Upper lobe of left lung (tissue), 6 donors: ENCODE measurements around the gene MFSD6. TPM values are rescaled to one million over a fixed set of nuclear protein-coding genes. Genes with fewer than 3 reads are reported as not detected.

ENCODE experiments used
- ATAC-seq, 2 donors: fragments of 200-7000 bp; cut with Tn5 transposase; one replicate each; pipeline ENCODE4 v1.9.1; 2022; ENCODE audit warnings: mild to moderate bottlenecking in 2 of 2, moderate library complexity in 2 of 2; ENCODE audit not compliant: low FRiP score in 2 of 2
- DNase-seq, 2 donors: peaks; one replicate each; pipeline ENCODE4 v3.0.0-alpha.2; 2019 to 2020
- H3K27ac ChIP-seq, 4 donors: fragments of 200-600 bp; sonication (generic); one replicate each; pipeline ENCODE4 v1.5.1; 2016 to 2019
- H3K27me3 ChIP-seq, 4 donors: fragments of 200-600 bp; sonication (generic); one replicate each; pipeline ENCODE4 v1.5.1; 2017 to 2019
- H3K36me3 ChIP-seq, 4 donors: fragments of 200-600 bp; sonication (generic); one replicate each; pipeline ENCODE4 v1.5.1; 2016 to 2019
- H3K4me1 ChIP-seq, 4 donors: fragments of 200-600 bp; sonication (generic); one replicate each; pipeline ENCODE4 v1.5.1; 2018 to 2019
- H3K4me3 ChIP-seq, 4 donors: fragments of 200-600 bp; sonication (generic); one replicate each; pipeline ENCODE4 v1.5.1; 2017 to 2019; ENCODE audit warnings: mild to moderate bottlenecking in 2 of 4, moderate library complexity in 1 of 4
- H3K9me3 ChIP-seq, 4 donors: fragments of 200-600 bp; sonication (generic); one replicate each; pipeline ENCODE4 v1.5.1; 2018 to 2019
- CTCF ChIP-seq, 6 experiments: fragments of 450-650 bp in 4 of 6; fragments of 200-600 bp in 2 of 6; sonication (generic) in 2 of 6; IDR thresholded peaks; one replicate each; pipeline ENCODE4 v1.5.1; 2016 to 2019; ENCODE audit warnings: antibody characterized with exemption in 6 of 6
- EP300 ChIP-seq, 4 donors: sonication (generic); formaldehyde crosslinking; IDR thresholded peaks; one replicate each; pipeline ENCODE4 v1.5.1; 2017; ENCODE audit warnings: antibody characterized with exemption in 4 of 4, control low read depth in 2 of 4
- POLR2A ChIP-seq, 4 donors: fragments of 450-650 bp; IDR thresholded peaks; one replicate each; pipeline ENCODE4 v1.5.1; 2016 to 2017; ENCODE audit warnings: antibody characterized with exemption in 4 of 4, mild to moderate bottlenecking in 2 of 4
- POLR2AphosphoS5 ChIP-seq, 2 donors: sonication (generic); formaldehyde crosslinking; IDR thresholded peaks; one replicate each; pipeline ENCODE4 v1.5.1; 2017; ENCODE audit warnings: antibody characterized with exemption in 2 of 2
- WGBS, 2 donors: methylation state at CpG; one replicate each; pipeline ENCODE4 v1.1.5; 2017 to 2018; 5-methylcytosine and 5-hydroxymethylcytosine counted together
- total RNA-seq, 6 donors: library from RNA; depleted of rRNA in 4 of 6; stranded (reverse); fragments of >200 nt in 4 of 6; gene quantifications; one replicate each; pipeline versions ENCODE4 v1.1.0 to v1.2.1, GENCODE V29; 2016 to 2021
- donor health status: DM: no; HTN: no; CAD: no; lungs with moderate emphysema.
- donor health status: DM: no; HTN: yes; CAD: no; lungs with severe emphysema.

The MFSD6 gene
- total RNA-seq, 6 donors from 2014 or later: 46.9 to 136 (median 80.4) TPM

DNA sequence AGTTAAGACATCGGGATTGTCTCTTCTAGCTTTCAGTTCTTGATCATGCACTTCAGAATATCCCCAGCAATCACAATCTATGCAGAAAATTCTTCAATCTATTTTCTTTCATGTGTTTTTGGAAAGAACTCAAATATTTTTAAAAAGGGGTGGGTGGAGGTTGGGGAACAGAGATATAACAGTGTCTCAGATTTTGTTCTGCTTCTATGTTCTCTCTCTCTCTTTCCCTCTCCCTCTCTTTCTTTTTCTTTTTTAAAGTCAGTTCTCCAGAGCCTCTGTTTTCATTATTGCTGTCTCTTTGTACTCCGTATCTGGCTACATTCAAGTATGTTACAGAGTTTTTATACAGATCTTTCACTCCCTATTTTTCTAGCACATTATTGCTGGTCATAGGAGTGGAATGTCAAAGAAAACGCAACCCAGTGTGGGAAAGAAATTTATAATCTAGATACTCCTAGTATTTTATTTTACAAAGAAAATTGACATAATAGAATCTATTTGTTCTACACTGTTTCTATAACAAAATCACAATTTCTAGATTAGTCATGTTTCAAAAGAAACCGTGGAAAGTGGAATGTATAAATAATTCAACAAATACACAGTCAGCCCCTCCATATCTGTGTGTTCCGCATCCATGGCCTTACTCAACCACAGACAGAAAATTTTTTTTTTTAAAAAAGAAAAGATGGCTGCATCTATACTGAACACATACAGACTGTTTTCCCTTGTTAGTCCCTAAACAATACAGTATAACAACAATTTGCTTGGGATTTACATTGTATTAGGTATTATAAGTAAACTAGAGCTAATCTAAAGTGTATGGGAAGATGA lies 137.6 kb downstream of the MFSD6 start:
- peak overlapping the region in 1 of 4 donors; percentile 7 for H3K4me3 ChIP-seq
- WGBS, 2 donors: 83 to 88% methylated on average over 5 of the region's 5 CpGs

DNA sequence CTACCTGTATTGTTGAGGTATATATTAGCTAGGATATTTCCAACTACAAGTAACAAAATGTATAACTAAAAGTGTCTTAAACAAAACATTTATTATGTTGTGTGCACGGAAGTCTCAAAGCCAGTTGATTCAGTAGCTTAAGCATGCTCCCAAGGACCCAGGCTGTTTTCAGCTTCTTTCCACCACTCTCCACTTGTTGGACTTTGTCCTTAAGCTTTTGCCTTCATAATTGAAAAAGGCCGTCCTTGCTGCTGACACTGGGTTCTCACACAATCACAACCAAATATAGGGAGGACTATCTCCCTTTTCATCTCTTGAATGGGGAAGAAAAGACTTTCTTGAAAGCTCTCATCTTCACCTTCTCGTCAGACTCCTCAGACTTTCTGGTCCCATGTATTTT lies 138.6 kb downstream of the MFSD6 start:
- Histone ChIP-seq H3K27ac (no peak overlapping the region), H3K36me3 (no peaks in the 10 kb centered on the region), H3K9me3 (peaks cover 0 to under 1% (median 0%) of the 10 kb centered on the region in 4 donors), H3K4me3 (no peak overlapping the region), H3K27me3 (no peaks in the 10 kb centered on the region), H3K4me1 (no peaks in the 10 kb centered on the region)
- WGBS, 2 donors: 89 to 92% methylated on average over 3 of the region's 3 CpGs
- TF ChIP-seq CTCF (IDR thresholded peaks at IDR 0.05) (no peak), EP300 (IDR thresholded peaks at IDR 0.05) (no peak), POLR2AphosphoS5 (IDR thresholded peaks at IDR 0.05) (no peak), POLR2A (IDR thresholded peaks at IDR 0.05) (no peak)
- DNase-seq: no peak
- ATAC-seq: no peak

More for the DNA sequence above, 137.6 kb downstream of the MFSD6 start:
- H3K9me3 ChIP-seq: peaks cover 0 to 9% (median 2%) of the 10 kb centered on the region in 4 donors
- H3K27me3 ChIP-seq: no peaks in the 10 kb centered on the region
- TF ChIP-seq EP300 (IDR thresholded peaks at IDR 0.05) (no peak), POLR2A (IDR thresholded peaks at IDR 0.05) (no peak), CTCF (IDR thresholded peaks at IDR 0.05) (no peak), POLR2AphosphoS5 (IDR thresholded peaks at IDR 0.05) (no peak)
- ATAC-seq: peak in 1 of 2 donors; percentile 36
- DNase-seq: no peak
- no peak overlapping the region for H3K27ac ChIP-seq
- H3K4me1 ChIP-seq: no peaks in the 10 kb centered on the region
- H3K36me3 ChIP-seq: no peaks in the 10 kb centered on the region

DNA sequence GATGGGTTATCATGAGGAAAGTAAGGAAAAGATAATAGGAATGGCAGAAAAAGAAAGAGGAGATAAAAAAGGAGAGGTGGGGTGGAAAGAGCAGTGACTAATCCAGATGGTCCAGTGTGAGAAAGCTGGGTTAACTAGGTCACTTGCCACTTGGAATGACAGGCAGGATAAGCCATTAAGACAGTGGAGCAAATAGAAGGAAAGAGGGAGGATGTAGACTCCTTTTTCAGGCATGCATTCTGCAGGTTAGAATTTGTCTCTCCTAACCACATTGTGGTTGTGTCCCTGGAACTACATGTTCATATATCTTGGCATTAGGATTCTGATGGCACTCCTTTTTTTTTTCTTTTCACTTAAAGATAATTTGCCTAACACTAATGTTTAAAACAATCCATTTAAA lies 139.7 kb downstream of the MFSD6 start:
- H3K27ac ChIP-seq: no peak overlapping the region
- no peaks in the 10 kb centered on the region for H3K36me3 ChIP-seq
- no peak overlapping the region for H3K4me3 ChIP-seq
- no peak for TF ChIP-seq POLR2A (IDR thresholded peaks at IDR 0.05)
- TF ChIP-seq POLR2AphosphoS5 (IDR thresholded peaks at IDR 0.05): no peak
- TF ChIP-seq CTCF (IDR thresholded peaks at IDR 0.05): no peak
- no peak for TF ChIP-seq EP300 (IDR thresholded peaks at IDR 0.05)
- no peaks in the 10 kb centered on the region for H3K4me1 ChIP-seq
- no peak for DNase-seq
- ATAC-seq: no peak
- H3K9me3 ChIP-seq: no peaks in the 10 kb centered on the region
- no peaks in the 10 kb centered on the region for H3K27me3 ChIP-seq

- H3K27me3 ChIP-seq: no peaks in the 10 kb centered on the region
- H3K4me1 ChIP-seq: no peaks in the 10 kb centered on the region
- DNase-seq (no peak), ATAC-seq (no peak)
- H3K4me3 ChIP-seq: no peak overlapping the region
- no peaks in the 10 kb centered on the region for H3K36me3 ChIP-seq
- WGBS, 2 donors: 98 to 99% methylated on average over 3 of the region's 3 CpGs
- H3K9me3 ChIP-seq: no peaks in the 10 kb centered on the region
- H3K27ac ChIP-seq: no peak overlapping the region
- TF ChIP-seq CTCF (IDR thresholded peaks at IDR 0.05) (no peak), EP300 (IDR thresholded peaks at IDR 0.05) (no peak), POLR2A (IDR thresholded peaks at IDR 0.05) (no peak), POLR2AphosphoS5 (IDR thresholded peaks at IDR 0.05) (no peak)
Observed at GRCh38 chr2:190550137-190550536, 142.0 kb downstream of the MFSD6 start.

Other genes starting within 250 kb of the MFSD6 start
- gene HIBCH, start 88.5 kb upstream of the MFSD6 start, total RNA-seq: 10 to 100 TPM; 10.1 to 24.2 (median 14.7) TPM
- gene INPP1, start 64.8 kb upstream of the MFSD6 start, total RNA-seq: 10 to 100 TPM; 17.6 to 37.6 (median 26.9) TPM
- 1 to 10 TPM; 2.6 to 7.4 (median 4.3) TPM for gene NEMP2, start 126.4 kb downstream of the MFSD6 start, total RNA-seq
- 10 to 100 TPM; 28.4 to 53.5 (median 36.6) TPM for gene NAB1, start 240.7 kb downstream of the MFSD6 start, total RNA-seq